ENCODE data around the gene POLR3A. TPM values are rescaled to one million over a fixed set of nuclear protein-coding genes. Genes with fewer than 3 reads are reported as not detected.

The POLR3A gene
- total RNA-seq, 1 experiment from 2014 or later, result 25.5 TPM

DNA sequence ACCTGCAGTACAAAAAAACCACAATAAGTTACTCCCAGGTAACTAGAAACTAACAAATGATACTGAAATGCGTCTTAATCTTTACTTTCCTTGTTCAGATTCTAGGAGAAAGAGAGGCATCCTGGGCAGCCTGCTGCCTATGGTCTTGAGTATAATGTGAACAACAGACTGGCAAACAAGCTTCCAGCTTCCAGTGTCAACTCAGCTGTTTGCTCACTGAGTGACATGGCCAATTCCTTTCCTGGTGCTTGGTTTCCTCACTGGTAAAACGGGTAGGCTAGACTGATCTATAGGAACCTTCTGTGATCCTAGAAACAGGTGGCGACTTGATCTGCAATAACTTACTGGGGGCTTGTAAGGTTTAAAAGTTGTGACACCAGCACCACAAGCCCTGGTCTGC is 10.1 kb downstream of the POLR3A start:
- no peaks in the 10 kb centered on the region for H3K9me3 Mint-ChIP-seq (ENCODE audit: unreplicated experiment)
- Histone ChIP-seq H3K4me1 (no peaks in the 10 kb centered on the region), H3K36me3 (ENCODE audit: control insufficient read depth, insufficient read depth, low read length) (peaks cover 3% of the 10 kb centered on the region; the same call in 1 of the 2 replicates), H3K4me3 (ENCODE audit: low read depth, low read length) (no peak overlapping the region), H3K27me3 (replicated peaks; ENCODE audit: control insufficient read depth, insufficient read depth, low read length) (no peaks in the 10 kb centered on the region), H3K9me3 (no peaks in the 10 kb centered on the region)
- no peaks in the 10 kb centered on the region for H3K27me3 Mint-ChIP-seq (ENCODE audit: insufficient read depth, unreplicated experiment)
- no peak for TF ChIP-seq CTCF (IDR thresholded peaks at IDR 0.05; ENCODE audit: insufficient read depth in 1 of 2, low read depth in 1 of 2, low read length in 1 of 2, severe bottlenecking in 1 of 2, unreplicated experiment in 1 of 2)
- no peak overlapping the region for H3K27ac Mint-ChIP-seq (ENCODE audit: unreplicated experiment)
- H3K4me1 Mint-ChIP-seq (ENCODE audit: low read depth, unreplicated experiment), result no peaks in the 10 kb centered on the region
- no peak overlapping the region for H3K4me3 Mint-ChIP-seq (ENCODE audit: unreplicated experiment)
- H3K36me3 Mint-ChIP-seq (ENCODE audit: insufficient read depth, unreplicated experiment), result peaks cover 83% of the 10 kb centered on the region
- ChIA-PET CTCF (no interaction called here), POLR2A (no interaction called here)
- DNase-seq, result no peak
- intact Hi-C loops (cut with micrococcal nuclease; ENCODE audit: unreplicated experiment), result no loop called here
- BruUV-seq (replicated peaks), result no TSS peak

DNA sequence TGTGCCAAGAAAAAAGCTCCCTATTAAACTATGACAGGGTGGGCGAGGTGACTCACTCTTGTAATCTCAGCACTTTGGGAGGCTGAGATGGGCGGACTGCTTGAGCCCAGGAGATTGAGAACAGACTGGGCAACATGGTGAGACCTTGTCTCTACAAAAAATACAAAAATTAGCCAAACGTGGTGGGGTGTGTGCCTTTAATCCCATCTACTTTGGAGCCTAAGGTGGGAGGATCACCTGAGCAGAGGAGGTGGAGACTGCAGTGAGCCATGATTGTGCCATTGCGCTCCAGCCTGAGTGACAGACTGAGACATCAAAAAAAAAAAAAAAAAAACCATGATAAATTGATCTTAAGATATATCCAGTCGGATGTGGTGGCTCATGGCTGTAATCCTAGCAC is 11.5 kb downstream of the POLR3A start:
- Histone ChIP-seq H3K4me1 (no peaks in the 10 kb centered on the region), H3K36me3 (ENCODE audit: control insufficient read depth, insufficient read depth, low read length) (peaks cover 2% of the 10 kb centered on the region; the same call in 1 of the 2 replicates), H3K4me3 (ENCODE audit: low read depth, low read length) (no peak overlapping the region), H3K27me3 (replicated peaks; ENCODE audit: control insufficient read depth, insufficient read depth, low read length) (no peaks in the 10 kb centered on the region), H3K9me3 (no peaks in the 10 kb centered on the region)
- no peak for DNase-seq
- peaks cover 78% of the 10 kb centered on the region for H3K36me3 Mint-ChIP-seq (ENCODE audit: insufficient read depth, unreplicated experiment)
- H3K27me3 Mint-ChIP-seq (ENCODE audit: insufficient read depth, unreplicated experiment), result no peaks in the 10 kb centered on the region
- no peak overlapping the region for H3K4me3 Mint-ChIP-seq (ENCODE audit: unreplicated experiment)
- intact Hi-C loops (cut with micrococcal nuclease; ENCODE audit: unreplicated experiment), result no loop called here
- H3K9me3 Mint-ChIP-seq (ENCODE audit: unreplicated experiment), result no peaks in the 10 kb centered on the region
- H3K4me1 Mint-ChIP-seq (ENCODE audit: low read depth, unreplicated experiment), result no peaks in the 10 kb centered on the region
- no TSS peak for BruUV-seq (replicated peaks)
- POLR2A ChIA-PET, result no interaction called here
- H3K27ac Mint-ChIP-seq (ENCODE audit: unreplicated experiment), result no peak overlapping the region
- CTCF ChIA-PET, result no interaction called here
- TF ChIP-seq CTCF (IDR thresholded peaks at IDR 0.05; ENCODE audit: insufficient read depth in 1 of 2, low read depth in 1 of 2, low read length in 1 of 2, severe bottlenecking in 1 of 2, unreplicated experiment in 1 of 2), result no peak

GRCh38 chr10:78015546-78015945 is 13.8 kb downstream of the POLR3A start:
- Histone ChIP-seq H3K27me3 (replicated peaks; ENCODE audit: control insufficient read depth, insufficient read depth, low read length) (no peaks in the 10 kb centered on the region), H3K9me3 (no peaks in the 10 kb centered on the region), H3K36me3 (ENCODE audit: control insufficient read depth, insufficient read depth, low read length) (peaks cover 2% of the 10 kb centered on the region; the same call in 1 of the 2 replicates), H3K4me1 (no peaks in the 10 kb centered on the region), H3K4me3 (ENCODE audit: low read depth, low read length) (no peak overlapping the region)
- no peaks in the 10 kb centered on the region for H3K4me1 Mint-ChIP-seq (ENCODE audit: low read depth, unreplicated experiment)
- peaks cover 74% of the 10 kb centered on the region for H3K36me3 Mint-ChIP-seq (ENCODE audit: insufficient read depth, unreplicated experiment)
- ChIA-PET POLR2A (no interaction called here), CTCF (no interaction called here)
- intact Hi-C loops (cut with micrococcal nuclease; ENCODE audit: unreplicated experiment), result no loop called here
- no peak for DNase-seq
- H3K9me3 Mint-ChIP-seq (ENCODE audit: unreplicated experiment), result no peaks in the 10 kb centered on the region
- no peak overlapping the region for H3K27ac Mint-ChIP-seq (ENCODE audit: unreplicated experiment)
- BruUV-seq (replicated peaks), result no TSS peak
- no peaks in the 10 kb centered on the region for H3K27me3 Mint-ChIP-seq (ENCODE audit: insufficient read depth, unreplicated experiment)
- TF ChIP-seq CTCF (IDR thresholded peaks at IDR 0.05; ENCODE audit: insufficient read depth in 1 of 2, low read depth in 1 of 2, low read length in 1 of 2, severe bottlenecking in 1 of 2, unreplicated experiment in 1 of 2), result no peak
- no peak overlapping the region for H3K4me3 Mint-ChIP-seq (ENCODE audit: unreplicated experiment)

Measured in Caco-2 (cell line).